ENCODE data around the gene PSME2.

Gene PSME2

GRCh38 chr14:24150993-24151392, 4.6 kb upstream of the PSME2 start:
- no peak for DNase-seq

DNA sequence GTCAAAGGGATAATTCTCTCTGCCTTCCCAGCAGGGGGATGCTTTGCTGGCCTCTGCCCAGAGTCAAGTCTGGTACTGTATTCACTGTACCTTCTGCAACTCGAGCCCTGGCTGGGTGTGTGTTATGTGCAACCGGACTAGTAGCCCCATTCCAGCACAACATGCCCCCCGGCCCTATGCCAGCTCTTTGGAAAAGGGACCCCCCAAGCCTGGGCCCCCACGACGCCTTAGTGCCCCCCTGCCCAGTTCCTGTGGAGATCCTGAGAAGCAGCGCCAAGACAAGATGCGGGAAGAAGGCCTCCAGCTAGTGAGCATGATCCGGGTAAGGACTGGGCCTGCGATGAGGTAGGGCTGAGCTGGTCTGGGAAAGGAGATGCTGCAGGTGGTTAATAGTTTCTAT, 4.2 kb upstream of the PSME2 start:
- no peak for DNase-seq

DNA sequence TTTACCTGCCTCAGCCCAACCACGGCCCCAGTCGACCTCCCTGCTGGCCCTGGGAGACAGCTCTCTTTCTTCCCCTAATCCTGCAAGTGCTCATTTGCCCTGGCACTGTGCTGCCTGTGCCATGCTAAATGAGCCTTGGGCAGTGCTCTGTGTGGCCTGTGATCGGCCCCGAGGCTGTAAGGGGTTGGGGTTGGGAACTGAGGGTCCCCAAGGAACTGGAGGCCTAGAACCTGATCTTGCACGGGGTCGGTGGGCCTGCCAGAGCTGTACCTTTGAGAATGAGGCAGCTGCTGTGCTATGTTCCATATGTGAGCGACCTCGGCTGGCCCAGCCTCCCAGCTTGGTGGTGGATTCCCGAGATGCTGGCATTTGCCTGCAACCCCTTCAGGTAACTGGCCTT, 3.7 kb upstream of the PSME2 start:
- DNase-seq, result no peak

GRCh38 chr14:24149302-24149969, 3.0 kb upstream of the PSME2 start:
- DNase-seq, result no peak

DNA sequence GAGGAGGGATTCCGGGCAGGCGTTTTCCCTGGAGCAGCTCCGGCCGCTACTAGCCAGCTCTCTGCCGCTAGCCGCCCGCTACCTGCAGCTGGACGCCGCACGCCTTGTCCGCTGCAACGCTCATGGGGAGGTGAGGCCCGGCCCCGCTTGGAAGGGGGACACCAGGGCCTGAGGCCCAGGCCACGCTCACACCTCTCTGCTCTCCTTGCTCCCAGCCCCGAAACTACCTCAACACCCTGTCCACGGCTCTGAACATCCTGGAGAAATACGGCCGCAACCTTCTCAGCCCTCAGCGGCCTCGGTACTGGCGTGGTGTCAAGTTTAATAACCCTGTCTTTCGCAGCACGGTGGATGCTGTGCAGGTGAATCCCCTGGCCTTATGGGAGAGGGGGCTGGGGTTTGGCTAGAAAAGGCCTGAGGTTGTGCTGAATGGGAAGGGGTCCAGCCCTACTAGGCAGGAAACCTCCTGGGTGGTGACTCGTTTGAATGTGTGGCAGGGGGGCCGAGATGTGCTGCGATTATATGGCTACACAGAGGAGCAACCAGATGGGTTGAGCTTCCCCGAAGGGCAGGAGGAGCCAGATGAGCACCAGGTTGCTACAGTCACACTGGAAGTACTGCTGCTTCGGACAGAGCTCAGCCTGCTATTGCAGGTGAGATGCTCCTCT, 1.5 kb upstream of the PSME2 start:
- no peak for DNase-seq

GRCh38 chr14:24146978-24147760, 759 bp upstream of the PSME2 start, which contains the start of gene RNF31:
Gene RNF31 (plus strand): TSS chr14:24147498. CDS start chr14:24147699, 201 bp downstream.
- DNase-seq, result peak; percentile 99

- peak; percentile 72 to 87 (median 76) for DNase-seq
These were observed 539 bp downstream of the PSME2 start for GRCh38 chr14:24145690-24146452.

- DNase-seq, result no peak
These were observed 1.2 kb downstream of the PSME2 start for GRCh38 chr14:24145219-24145618.

DNA sequence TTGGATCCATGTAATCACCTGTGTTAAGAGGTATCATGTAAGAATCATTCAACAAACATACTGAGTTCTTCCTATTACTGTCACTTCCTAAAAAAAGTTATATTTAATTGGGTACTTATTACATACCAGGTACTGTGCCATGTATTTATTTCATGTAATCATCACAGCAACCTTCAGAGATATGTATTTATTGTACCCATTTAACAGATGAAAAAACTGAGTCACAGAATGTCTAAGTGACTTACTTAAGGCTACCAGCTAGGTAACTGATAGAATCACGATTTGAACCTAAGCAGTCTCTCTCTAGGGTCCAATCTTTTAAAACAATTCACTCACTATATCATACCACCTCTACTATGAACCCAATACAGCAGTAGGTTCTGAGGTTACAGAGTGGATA, 2.0 kb downstream of the PSME2 start:
- DNase-seq, result no peak

DNA sequence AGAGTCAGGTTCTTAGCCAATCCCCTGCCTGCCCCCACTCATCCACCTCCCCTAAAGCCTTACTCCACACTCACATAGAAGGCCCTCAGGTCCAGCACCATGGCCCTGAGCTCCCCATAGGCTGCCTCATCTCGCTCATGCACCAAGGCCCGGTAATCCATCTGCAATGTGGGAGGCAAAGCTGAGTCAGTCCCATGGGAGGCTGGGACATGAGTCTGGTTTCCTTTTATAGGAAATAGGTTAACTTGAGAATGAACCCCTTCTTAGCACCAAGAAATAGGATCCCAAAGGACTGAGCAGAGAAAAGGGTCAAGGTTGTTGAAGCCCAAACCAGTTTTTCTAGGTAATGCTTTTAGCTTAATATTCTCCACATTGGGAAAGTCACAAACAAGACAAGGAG, 2.9 kb downstream of the PSME2 start:
- peak in 2 of 3 donors; percentile 47 to 55 for DNase-seq

DNA sequence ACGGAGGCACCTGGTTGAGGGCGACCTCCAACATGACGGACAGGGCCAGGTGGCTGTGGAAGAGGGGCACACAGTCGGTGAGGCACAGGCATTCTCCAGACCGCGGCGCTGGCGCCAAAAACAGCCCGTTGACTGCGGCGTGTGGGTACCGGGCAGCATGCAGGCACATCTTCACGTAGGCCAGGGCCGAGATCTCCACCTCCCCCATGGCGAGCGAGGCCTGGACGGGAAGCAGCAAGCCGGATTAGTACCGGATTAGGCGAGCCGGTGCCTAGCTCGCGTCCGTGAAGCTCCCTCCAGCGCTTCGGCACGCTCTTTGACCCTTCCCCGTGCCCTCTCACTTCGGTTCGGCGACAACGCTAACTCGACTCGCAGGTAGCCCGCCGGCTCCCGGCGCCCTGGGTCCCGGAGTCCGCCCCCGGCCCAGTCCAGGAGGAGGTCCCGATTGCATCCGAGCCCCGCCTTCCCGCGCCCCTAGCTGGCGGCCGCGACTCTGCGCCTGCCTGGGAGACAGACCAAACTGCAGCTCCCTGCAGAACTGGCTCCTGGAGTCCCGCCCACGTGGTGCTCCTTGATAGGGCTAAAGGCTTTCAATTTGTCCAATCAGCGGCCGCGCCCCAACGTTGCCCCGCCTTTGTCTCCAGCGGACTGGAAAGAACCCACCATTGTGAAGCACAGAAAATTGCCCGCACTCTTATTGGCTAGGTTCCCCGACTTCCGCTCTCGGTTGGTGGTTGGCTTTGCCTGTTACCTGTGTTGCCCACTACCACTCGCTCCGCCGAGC, 5.1 kb downstream of the PSME2 start, which contains the start of gene EMC9:
TSS of gene EMC9 (minus strand) at position 495 of the 784 bp plus-strand sequence. CDS start at position 208, 287 bp downstream.
- DNase-seq, result peak; percentile 100

DNA sequence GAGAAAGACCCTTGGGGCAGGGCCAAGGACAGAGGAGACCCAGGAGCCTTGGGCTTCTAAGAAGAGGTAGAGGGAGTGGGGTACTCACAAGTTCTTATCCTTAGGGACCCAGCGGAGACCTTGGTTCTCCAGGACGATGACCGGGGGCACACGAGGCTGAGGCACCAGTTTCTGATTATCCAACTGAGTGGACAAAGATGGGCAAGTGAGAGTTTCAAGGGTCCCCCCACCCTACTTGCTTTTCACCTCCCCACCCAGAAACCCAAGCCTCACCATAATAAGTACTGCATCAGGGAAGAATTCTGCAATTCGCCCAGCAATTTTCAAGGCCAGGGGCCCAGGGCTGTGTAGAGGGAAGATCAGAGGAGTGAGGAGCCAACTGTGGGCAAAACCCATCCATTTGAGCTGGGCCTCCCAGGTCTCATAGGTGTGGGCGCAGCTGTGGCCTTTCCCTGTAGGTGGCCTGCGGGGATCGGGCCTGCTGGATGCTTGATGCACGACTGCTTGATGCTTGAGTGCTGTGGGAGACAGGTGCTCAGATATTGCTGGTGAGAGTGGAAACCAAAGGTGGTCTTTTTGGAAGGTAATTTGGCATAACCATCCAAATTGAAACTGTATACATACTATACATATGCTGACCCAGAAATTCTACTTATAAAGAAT, 7.0 kb downstream of the PSME2 start:
- no peak for DNase-seq

- DNase-seq, result peak in 1 of 3 donors; percentile 29
These were observed 7.8 kb downstream of the PSME2 start for GRCh38 chr14:24138396-24139271.

DNA sequence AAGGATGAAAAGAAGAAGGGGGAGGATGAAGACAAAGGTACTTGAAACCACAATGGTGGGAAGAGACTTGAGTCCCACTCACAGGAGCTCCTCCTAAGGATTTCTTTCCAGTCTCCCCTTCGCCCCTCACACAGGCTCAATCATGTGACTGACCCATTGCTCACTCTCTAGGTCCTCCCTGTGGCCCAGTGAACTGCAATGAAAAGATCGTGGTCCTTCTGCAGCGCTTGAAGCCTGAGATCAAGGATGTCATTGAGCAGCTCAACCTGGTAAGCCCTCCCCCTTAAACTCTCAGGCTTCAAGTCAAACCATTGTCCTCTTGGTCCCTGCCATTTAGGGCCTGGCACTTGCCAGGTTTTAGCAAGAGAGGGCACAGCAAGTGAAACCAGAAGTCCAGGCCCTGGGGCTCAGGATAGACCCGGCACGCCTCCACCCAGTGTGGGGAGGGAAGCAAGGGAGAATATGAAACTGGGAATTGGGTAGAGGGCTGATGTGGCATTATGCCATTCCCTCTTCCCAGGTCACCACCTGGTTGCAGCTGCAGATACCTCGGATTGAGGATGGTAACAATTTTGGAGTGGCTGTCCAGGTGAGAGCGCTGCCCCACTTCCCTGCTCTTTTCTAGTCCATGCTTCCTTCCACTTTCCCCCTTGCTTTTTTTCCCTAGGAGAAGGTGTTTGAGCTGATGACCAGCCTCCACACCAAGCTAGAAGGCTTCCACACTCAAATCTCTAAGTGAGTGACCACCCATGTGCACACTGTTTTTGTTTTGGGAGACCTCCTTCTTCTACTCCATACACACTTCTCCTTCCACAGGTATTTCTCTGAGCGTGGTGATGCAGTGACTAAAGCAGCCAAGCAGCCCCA, 8.6 kb downstream of the PSME2 start:
- no peak for DNase-seq

DNA sequence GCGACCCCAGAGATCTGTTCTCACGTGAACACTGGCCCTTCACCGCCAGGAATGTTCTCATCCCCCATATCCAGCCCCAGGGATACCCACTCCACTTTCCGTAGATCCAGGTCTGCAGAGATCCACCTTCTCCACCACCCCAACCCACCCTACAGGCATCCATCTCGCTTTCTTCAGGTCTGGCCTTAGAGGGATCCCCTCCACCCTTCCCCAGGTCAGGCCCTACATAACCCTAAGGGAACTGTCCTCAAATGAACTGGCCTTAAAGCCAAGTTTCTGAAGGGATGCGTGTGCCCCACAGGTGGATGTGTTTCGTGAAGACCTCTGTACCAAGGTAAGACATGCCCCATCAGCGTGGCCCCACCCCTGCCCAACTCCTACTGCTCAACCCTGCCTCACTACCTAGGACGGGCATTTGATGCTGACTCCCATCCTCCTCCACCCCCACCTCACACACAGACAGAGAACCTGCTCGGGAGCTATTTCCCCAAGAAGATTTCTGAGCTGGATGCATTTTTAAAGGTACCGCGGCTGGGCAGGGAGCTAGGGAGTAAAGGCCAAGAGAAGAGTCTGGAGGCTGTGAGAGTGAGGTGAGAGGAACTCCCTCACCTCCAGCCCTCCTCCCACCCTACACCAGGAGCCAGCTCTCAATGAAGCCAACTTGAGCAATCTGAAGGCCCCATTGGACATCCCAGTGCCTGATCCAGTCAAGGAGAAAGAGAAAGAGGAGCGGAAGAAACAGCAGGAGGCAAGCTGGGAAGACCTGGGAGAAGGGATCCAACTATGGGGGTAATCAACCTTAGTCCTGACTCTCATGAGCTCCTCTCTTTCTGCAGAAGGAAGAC, 9.5 kb downstream of the PSME2 start:
- no peak for DNase-seq

GRCh38 chr14:24135834-24136683, 10.4 kb downstream of the PSME2 start, which contains the start of gene PSME1:
Gene PSME1 (plus strand): TSS chr14:24136194. CDS start chr14:24136263, 69 bp downstream.
- peak; percentile 92 to 98 (median 96) for DNase-seq

DNA sequence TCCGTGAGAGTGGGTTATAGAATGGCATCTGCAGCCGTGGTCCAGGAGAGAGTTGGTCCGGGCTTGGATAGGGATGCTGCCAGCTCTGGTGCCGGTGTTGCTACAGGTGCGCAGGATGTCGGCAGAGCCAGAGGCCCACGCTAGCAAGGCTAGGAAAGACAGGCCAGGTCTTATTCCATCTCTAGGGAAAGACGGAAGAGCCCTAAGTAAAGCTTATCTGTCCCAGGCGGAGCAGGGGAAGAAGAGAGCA, 10.9 kb downstream of the PSME2 start:
- no peak for DNase-seq

DNA sequence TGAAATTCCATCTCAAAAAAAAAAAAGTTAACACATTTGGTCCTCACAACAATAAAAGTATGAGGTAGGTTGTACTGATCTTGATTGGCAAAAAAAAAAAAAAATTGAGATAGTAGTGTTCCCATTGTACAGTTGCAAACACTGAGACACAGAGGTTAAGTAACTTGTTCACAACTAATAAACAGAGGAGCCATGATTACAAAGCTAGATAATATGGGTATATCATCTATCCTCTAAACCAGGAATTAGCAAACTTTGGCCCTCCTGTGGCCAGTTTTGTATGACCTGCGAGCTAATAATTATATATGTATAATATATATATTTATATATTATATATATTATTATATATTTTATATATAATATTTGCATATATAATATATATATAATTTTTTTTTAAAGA, 12.7 kb downstream of the PSME2 start:
- no peak for DNase-seq

All from suppressor macrophage treated with lipopolysaccharide for 1 hour (primary cell).